MM.1S (cell line): ENCODE measurements around the gene FHDC1.

ENCODE experiments used
- CTCF ChIP-seq: fragments of 300-600 bp; sonication (generic); IDR thresholded peaks from 2 replicates; pipeline ENCODE4 v1.5.1; 2016; ENCODE audit warnings: antibody characterized with exemption, low read length, mixed read lengths
- EZH2 ChIP-seq: fragments of 300-600 bp; sonication (generic); optimal IDR thresholded peaks from 2 replicates; pipeline ENCODE3; 2017; ENCODE audit warnings: low read depth, mild to moderate bottlenecking, antibody characterized with exemption, low read length, mixed read lengths
- EZH2phosphoT487 ChIP-seq: fragments of 300-600 bp; sonication (generic); IDR thresholded peaks from 2 replicates; pipeline ENCODE4 v1.6.1; 2018; ENCODE audit warnings: antibody characterized with exemption, low read length

DNA sequence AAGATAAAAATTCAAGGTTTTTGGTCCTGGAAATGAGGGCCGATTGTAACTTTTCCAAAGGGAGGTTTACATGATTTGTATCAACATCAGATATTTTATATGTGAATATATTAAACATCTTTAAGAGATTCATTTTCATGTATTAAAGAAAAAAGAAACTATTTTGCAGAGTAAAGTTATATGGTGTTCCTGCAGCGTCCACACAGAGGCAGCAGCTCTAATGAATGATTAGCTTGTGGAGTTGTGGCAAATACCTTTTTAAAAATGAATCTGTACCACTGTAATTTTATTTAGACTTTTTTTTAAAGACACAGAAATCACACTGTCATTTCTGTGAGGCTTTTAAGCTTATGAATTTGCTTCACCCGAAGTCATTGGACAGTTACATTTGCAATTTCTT, 25.6 kb upstream of the FHDC1 start:
- TF ChIP-seq EZH2 (no peak), CTCF (no peak), EZH2phosphoT487 (no peak)
